CD4-positive, CD25-positive, alpha-beta regulatory T cell (primary cell): ENCODE results near the gene PREX1. TPM values are rescaled to one million over a fixed set of nuclear protein-coding genes. Genes with fewer than 3 reads are reported as not detected.
A peak's percentile ranks its signal among the peaks of the same experiment; 100 is the strongest.

ENCODE experiments used
- ATAC-seq, 2 donors: fragments of 150-1000 bp; cut with Tn5 transposase; one replicate each; pipeline ENCODE4 v1.10.0; 2021; ENCODE audit warnings: low read depth in 2 of 2, moderate number of reproducible peaks in 2 of 2, moderate library complexity in 1 of 2
- DNase-seq, 3 donors: peaks; one replicate each; pipeline versions ENCODE4 v3.0.0 to v3.0.0-alpha.2; 2012 to 2022; ENCODE audit warnings: mixed read lengths in 1 of 3
- H3K27ac ChIP-seq: one replicate; pipeline ENCODE4 v1.7.0; 2013; ENCODE audit warnings: mild to moderate bottlenecking, low read length; ENCODE audit not compliant: insufficient read depth, poor library complexity, severe bottlenecking
- H3K27me3 ChIP-seq: one replicate; pipeline ENCODE4 v1.7.0; 2013; ENCODE audit warnings: low read length; ENCODE audit not compliant: control insufficient read depth, insufficient read depth
- H3K36me3 ChIP-seq: one replicate; pipeline ENCODE4 v1.7.0; 2013; ENCODE audit warnings: mild to moderate bottlenecking, low read length, moderate library complexity; ENCODE audit not compliant: control insufficient read depth, insufficient read depth
- H3K4me1 ChIP-seq: 2 replicates; pipeline ENCODE4 v1.7.0; 2013; ENCODE audit warnings: mild to moderate bottlenecking, low read length; ENCODE audit not compliant: insufficient read depth, control insufficient read depth, poor library complexity, severe bottlenecking
- H3K4me3 ChIP-seq: one replicate; pipeline ENCODE4 v1.7.0; 2013; ENCODE audit warnings: low read depth, mild to moderate bottlenecking, low read length, moderate library complexity
- H3K9me3 ChIP-seq, 2 experiments: 1 replicate in 1 of 2; 2 replicates in 1 of 2; pipeline ENCODE4 v1.7.0; 2013; ENCODE audit warnings: low read length in 2 of 2, mild to moderate bottlenecking in 1 of 2, moderate library complexity in 1 of 2; ENCODE audit not compliant: control insufficient read depth in 2 of 2
- H3K27ac Mint-ChIP-seq, 3 donors: one replicate each; pipeline ENCODE4 v1.8.0; 2020 to 2022; ENCODE audit warnings: mild to moderate bottlenecking in 3 of 3, mixed read lengths in 3 of 3, moderate library complexity in 2 of 3
- H3K27me3 Mint-ChIP-seq: one replicate; pipeline ENCODE4 v1.8.0; 2022; ENCODE audit warnings: mild to moderate bottlenecking, mixed read lengths
- H3K36me3 Mint-ChIP-seq: one replicate; pipeline ENCODE4 v1.8.0; 2020; ENCODE audit warnings: mixed read lengths
- H3K4me1 Mint-ChIP-seq, 4 donors: one replicate each; pipeline ENCODE4 v1.8.0; 2020 to 2022; ENCODE audit warnings: mixed read lengths in 4 of 4, mild to moderate bottlenecking in 1 of 4
- H3K4me3 Mint-ChIP-seq, 4 donors: one replicate each; pipeline ENCODE4 v1.8.0; 2020 to 2022; ENCODE audit warnings: mild to moderate bottlenecking in 4 of 4, mixed read lengths in 4 of 4, moderate library complexity in 3 of 4
- H3K9me3 Mint-ChIP-seq, 7 donors: one replicate each; pipeline ENCODE4 v1.8.0; 2020 to 2022; ENCODE audit warnings: mixed read lengths in 7 of 7, mild to moderate bottlenecking in 3 of 7, moderate library complexity in 2 of 7
- polyA plus RNA-seq, 4 donors: library from polyadenylated mRNA; unstranded; fragments of 300-500 nt; fragmentation: Illumina TruSeq; gene quantifications; one replicate each; pipeline ENCODE4 v1.2.3, GENCODE V29; 2021
- total RNA-seq: library from RNA; stranded (reverse); gene quantifications from one replicate; pipeline ENCODE4 v1.2.3, GENCODE V29; 2022

The PREX1 gene
- total and polyA plus RNA-seq, 5 donors from 2014 or later, result 40.8 to 264 (median 57.0) TPM

DNA sequence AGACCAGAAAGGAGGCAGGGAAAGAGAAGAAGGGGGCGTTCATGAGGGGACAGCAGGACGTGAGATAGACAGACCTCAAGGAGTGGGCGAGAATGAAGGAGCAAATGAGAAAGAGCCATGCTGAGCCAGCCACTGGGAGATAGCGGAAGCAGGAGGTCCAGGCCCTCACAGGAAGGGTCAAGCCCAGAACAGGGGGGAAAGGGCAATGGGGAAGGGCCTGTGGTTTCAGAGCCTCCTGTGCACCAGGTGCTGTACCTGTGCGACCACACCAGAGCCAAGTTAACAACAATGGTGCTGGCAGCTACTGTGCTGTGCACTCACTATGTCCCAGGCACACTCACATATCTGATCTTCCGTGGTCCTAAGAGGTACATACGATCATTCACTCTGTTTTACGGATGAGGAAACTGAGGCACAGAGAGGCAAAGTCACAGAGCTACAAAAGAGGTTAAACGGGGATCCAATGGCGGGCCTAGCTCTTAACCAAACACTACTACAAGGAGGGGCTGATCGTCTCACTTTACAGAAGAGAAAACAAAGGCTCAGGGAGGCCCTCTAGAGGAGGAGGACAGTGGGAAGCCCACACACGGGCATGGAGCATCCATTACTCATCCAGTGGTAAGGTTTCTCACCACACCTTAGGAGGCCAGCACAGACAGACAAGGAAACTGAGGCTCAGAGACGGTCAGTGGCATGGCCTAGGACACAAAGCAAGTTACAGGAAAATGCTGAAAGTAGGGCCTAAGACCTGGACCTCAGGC, 129.1 kb downstream of the PREX1 start:
- ATAC-seq, result no peak
- Histone ChIP-seq H3K27me3 (no peaks in the 10 kb centered on the region), H3K36me3 (peaks cover 91% of the 10 kb centered on the region), H3K4me3 (no peak overlapping the region), H3K9me3 (no peaks in the 10 kb centered on the region), H3K27ac (no peak overlapping the region), H3K4me1 (no peaks in the 10 kb centered on the region)
- Mint-ChIP-seq H3K27me3 (no peaks in the 10 kb centered on the region), H3K9me3 (no peaks in the 10 kb centered on the region), H3K36me3 (peaks cover 48% of the 10 kb centered on the region), H3K4me1 (peaks cover 6 to 30% (median 21%) of the 10 kb centered on the region in 4 donors), H3K27ac (peak overlapping the region; percentile 62 to 95 (median 67)), H3K4me3 (no peak overlapping the region)
- DNase-seq, result no peak

DNA sequence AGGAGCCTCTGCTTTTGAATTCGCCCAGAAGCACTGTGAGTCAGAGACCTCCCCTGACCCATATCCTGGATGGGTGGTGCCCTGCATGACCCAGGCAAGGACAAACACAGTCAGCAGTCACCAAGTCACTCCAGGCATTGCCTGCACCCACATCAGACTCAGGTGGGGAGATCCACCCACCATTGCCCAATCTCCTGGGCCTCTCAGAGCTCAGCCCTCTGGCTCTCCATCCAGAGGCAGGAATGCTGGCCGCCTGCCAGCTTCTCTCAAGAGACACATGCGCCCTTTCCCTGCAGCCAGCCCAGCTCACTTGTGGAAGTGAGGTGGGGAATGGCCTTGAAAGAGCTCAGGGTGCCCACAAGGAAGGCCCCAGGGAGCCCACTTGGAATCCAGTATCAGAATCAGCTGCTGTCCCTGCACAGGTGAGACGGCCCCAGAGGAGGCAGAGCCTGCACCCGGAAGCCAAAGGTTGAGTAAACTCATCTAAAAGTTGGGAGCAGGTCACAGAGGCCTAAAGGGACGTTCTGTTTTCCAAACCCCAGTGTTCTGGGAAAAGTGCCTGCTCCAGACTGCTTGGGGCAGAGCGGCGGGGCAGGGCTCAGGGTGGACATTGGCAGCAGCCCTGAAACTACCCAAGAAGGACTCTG, 129.8 kb downstream of the PREX1 start:
- DNase-seq, result no peak
- H3K4me3 Mint-ChIP-seq, result no peak overlapping the region
- H3K36me3 Mint-ChIP-seq, result peaks cover 48% of the 10 kb centered on the region

DNA sequence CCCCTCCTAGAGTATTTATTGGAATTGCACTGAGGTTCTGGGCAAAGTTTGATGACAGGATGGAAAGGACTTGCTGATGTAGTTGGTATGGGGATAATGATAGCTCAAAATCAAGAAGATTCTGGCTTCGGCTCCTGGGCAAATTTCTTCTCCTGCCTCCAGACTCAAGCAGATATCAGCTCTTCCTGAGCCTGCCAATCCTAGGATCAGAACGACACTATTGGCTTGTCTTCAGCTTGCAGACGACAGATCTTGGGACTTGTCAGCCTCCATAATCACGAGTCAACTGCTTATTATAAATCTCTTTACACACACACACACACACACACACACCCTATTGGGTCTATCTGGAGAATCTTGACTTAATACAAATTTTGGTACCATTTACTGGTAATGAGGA, 131.1 kb downstream of the PREX1 start:
- Histone ChIP-seq H3K36me3 (peaks cover 89% of the 10 kb centered on the region), H3K27me3 (no peaks in the 10 kb centered on the region), H3K27ac (no peak overlapping the region), H3K4me1 (no peaks in the 10 kb centered on the region), H3K4me3 (no peak overlapping the region), H3K9me3 (no peaks in the 10 kb centered on the region)
- H3K4me1 Mint-ChIP-seq, result peaks cover 6 to 27% (median 20%) of the 10 kb centered on the region in 4 donors
- no peaks in the 10 kb centered on the region for H3K27me3 Mint-ChIP-seq
- DNase-seq (no peak), ATAC-seq (no peak)
- H3K4me3 Mint-ChIP-seq, result peak overlapping the region in 1 of 4 donors; percentile 16
- peak overlapping the region in 1 of 3 donors; percentile 37 for H3K27ac Mint-ChIP-seq
- H3K36me3 Mint-ChIP-seq, result peaks cover 48% of the 10 kb centered on the region
- no peaks in the 10 kb centered on the region for H3K9me3 Mint-ChIP-seq

More for the DNA sequence above, 129.8 kb downstream of the PREX1 start:
- H3K36me3 ChIP-seq, result peaks cover 87% of the 10 kb centered on the region
- Mint-ChIP-seq H3K27me3 (no peaks in the 10 kb centered on the region), H3K4me1 (peaks cover 6 to 30% (median 21%) of the 10 kb centered on the region in 4 donors), H3K27ac (peak overlapping the region; percentile 62 to 95 (median 67)), H3K9me3 (no peaks in the 10 kb centered on the region)
- ATAC-seq, result no peak
- no peaks in the 10 kb centered on the region for H3K27me3 ChIP-seq
- H3K9me3 ChIP-seq, result no peaks in the 10 kb centered on the region
- H3K27ac ChIP-seq, result no peak overlapping the region
- no peak overlapping the region for H3K4me3 ChIP-seq
- H3K4me1 ChIP-seq, result no peaks in the 10 kb centered on the region

GRCh38 chr20:48695738-48696137, 132.1 kb downstream of the PREX1 start:
- Histone ChIP-seq H3K9me3 (no peaks in the 10 kb centered on the region), H3K36me3 (peaks cover 89% of the 10 kb centered on the region)
- H3K4me1 Mint-ChIP-seq, result peaks cover 6 to 24% (median 17%) of the 10 kb centered on the region in 4 donors

DNA sequence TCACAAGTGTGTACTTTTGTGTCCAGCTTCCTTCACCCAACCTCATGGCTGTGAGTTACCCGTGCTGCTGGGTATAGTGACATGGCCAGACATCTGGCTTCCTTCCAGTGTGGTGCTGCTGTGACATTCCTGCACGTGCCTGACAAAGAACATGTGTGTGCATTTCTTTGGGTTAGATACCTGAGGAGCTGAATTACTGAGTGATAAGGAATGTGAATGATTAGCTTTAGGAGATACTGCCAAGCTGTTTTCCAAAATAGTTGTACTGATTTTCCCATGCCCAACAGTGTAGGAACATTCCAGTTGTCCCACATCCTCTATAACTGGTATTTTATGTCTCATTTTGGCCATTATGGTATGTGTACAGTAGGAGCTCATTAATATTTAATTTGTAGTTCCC, 132.5 kb downstream of the PREX1 start:
- Mint-ChIP-seq H3K9me3 (no peaks in the 10 kb centered on the region), H3K4me1 (peaks cover 6 to 24% (median 17%) of the 10 kb centered on the region in 4 donors), H3K27me3 (no peaks in the 10 kb centered on the region), H3K36me3 (peaks cover 49% of the 10 kb centered on the region), H3K4me3 (no peak overlapping the region), H3K27ac (peak overlapping the region in 2 of 3 donors; percentile 12 to 41)
- Histone ChIP-seq H3K27me3 (no peaks in the 10 kb centered on the region), H3K4me3 (no peak overlapping the region), H3K9me3 (no peaks in the 10 kb centered on the region), H3K36me3 (peaks cover 90% of the 10 kb centered on the region), H3K4me1 (no peaks in the 10 kb centered on the region), H3K27ac (no peak overlapping the region)
- DNase-seq (no peak), ATAC-seq (no peak)

More at GRCh38 chr20:48695738-48696137, 132.1 kb downstream of the PREX1 start:
- ATAC-seq, result no peak
- Mint-ChIP-seq H3K9me3 (no peaks in the 10 kb centered on the region), H3K36me3 (peaks cover 52% of the 10 kb centered on the region), H3K27ac (peak overlapping the region in 2 of 3 donors; percentile 12 to 41), H3K4me3 (no peak overlapping the region), H3K27me3 (no peaks in the 10 kb centered on the region)
- no peak overlapping the region for H3K27ac ChIP-seq
- DNase-seq, result no peak
- no peaks in the 10 kb centered on the region for H3K4me1 ChIP-seq
- H3K4me3 ChIP-seq, result no peak overlapping the region
- H3K27me3 ChIP-seq, result no peaks in the 10 kb centered on the region

DNA sequence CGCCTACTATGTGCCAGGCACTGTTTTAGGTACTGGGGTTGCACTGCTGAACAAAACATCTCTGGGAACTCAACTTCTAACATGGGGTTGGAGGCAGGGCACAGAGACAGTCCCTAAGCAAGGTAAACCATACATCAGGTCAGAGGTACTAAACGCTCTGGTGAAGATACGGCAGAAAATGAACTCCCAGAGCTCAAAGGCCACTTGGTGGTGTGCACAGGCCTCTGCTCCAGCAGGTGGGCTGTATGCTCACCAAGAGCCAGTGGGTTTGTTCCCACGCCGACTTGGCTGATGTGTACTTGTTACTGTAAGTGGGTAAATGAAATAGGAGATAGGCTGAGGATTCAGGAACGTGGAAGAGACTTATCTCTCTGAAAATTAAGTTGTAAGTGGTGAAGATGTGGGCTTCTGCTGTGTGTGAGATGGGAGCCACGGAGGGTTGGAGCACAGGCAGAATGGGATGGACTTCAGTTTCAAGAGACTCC, 133.4 kb downstream of the PREX1 start:
- ATAC-seq (no peak), DNase-seq (no peak)
- Histone ChIP-seq H3K36me3 (peaks cover 93% of the 10 kb centered on the region), H3K4me3 (no peak overlapping the region), H3K9me3 (no peaks in the 10 kb centered on the region), H3K4me1 (no peaks in the 10 kb centered on the region), H3K27me3 (no peaks in the 10 kb centered on the region), H3K27ac (no peak overlapping the region)
- H3K4me3 Mint-ChIP-seq, result no peak overlapping the region
- H3K4me1 Mint-ChIP-seq, result peaks cover 6 to 17% (median 11%) of the 10 kb centered on the region in 4 donors
- peak overlapping the region; percentile 60 to 80 (median 70) for H3K27ac Mint-ChIP-seq
- no peaks in the 10 kb centered on the region for H3K9me3 Mint-ChIP-seq
- H3K27me3 Mint-ChIP-seq, result no peaks in the 10 kb centered on the region
- H3K36me3 Mint-ChIP-seq, result peaks cover 48% of the 10 kb centered on the region

GRCh38 chr20:48691523-48691922, 136.3 kb downstream of the PREX1 start:
- H3K9me3 ChIP-seq, result no peaks in the 10 kb centered on the region
- H3K36me3 Mint-ChIP-seq, result peaks cover 54% of the 10 kb centered on the region
- H3K27me3 ChIP-seq, result no peaks in the 10 kb centered on the region
- no peak for DNase-seq
- H3K27me3 Mint-ChIP-seq, result no peaks in the 10 kb centered on the region
- H3K4me3 Mint-ChIP-seq, result no peak overlapping the region
- H3K9me3 Mint-ChIP-seq, result no peaks in the 10 kb centered on the region
- no peaks in the 10 kb centered on the region for H3K4me1 ChIP-seq
- H3K36me3 ChIP-seq, result peaks cover 94% of the 10 kb centered on the region
- no peak overlapping the region for H3K27ac ChIP-seq
- no peak for ATAC-seq
- no peak overlapping the region for H3K4me3 ChIP-seq
- no peak overlapping the region for H3K27ac Mint-ChIP-seq
- peaks cover 4 to 8% (median 5%) of the 10 kb centered on the region in 4 donors for H3K4me1 Mint-ChIP-seq
